Epithelial cell of proximal tubule (primary cell): ENCODE data around the gene ECE2. TPM values are rescaled to one million over a fixed set of nuclear protein-coding genes. Genes with fewer than 3 reads are reported as not detected.
A peak's percentile ranks its signal among the peaks of the same experiment; 100 is the strongest.

Experiments used
- DNase-seq: peaks from one replicate; pipeline ENCODE4 v3.0.0-alpha.2; 2011; ENCODE audit warnings: low read depth
- H3K4me3 ChIP-seq: 2 replicates; pipeline ENCODE4 v1.5.1; 2011; ENCODE audit warnings: low read depth, mild to moderate bottlenecking, low read length
- total RNA-seq: library from RNA; depleted of rRNA; stranded (reverse); fragments of >200 nt; gene quantifications from 2 replicates; pipeline ENCODE4 v1.2.3, GENCODE V29; 2015
- TF ChIP-seq, protein P1 (sequence below): conservative IDR thresholded peaks from 2 replicates; pipeline ENCODE4 v1.5.1; 2012; ENCODE audit warnings: low read depth, mild to moderate bottlenecking, low read length

The ECE2 gene
- total RNA-seq, 1 donor from 2014 or later, result not detected

DNA sequence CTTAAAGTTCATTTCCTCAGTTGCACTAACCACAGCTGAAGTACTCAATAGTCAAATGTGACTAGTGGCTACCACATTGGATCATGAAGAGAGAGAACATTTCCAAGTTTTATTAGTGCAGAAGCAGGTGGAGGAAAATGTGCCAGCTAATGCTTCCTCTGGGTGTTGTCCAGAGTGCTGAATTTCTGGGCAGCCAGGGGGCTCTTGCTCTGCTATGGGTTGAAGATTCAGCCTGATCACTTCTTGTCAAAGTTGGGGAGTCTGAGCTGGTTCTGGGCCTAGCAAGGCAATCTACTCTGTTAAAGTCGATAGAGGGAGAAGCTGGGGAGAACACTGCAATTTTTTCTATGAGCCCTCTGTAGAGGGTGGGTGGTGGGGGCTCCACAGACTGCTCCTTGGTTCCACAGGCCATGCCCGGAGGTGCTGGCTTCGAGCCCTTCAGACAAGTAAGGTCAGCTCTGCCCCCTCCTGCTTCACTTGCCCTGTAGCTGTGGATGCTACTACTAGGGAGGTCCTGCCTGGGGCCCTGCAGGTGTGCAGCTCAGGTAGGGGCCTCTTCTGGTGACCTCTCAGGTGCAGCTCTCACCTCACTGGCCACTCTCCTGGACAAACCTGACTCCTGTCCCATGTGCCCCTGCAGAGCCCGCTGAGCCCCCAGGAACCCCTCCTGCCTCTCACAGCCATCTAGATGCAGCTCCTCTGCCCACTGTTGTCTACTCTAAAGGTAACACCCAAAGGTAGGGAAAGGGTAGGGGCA lies 35.3 kb upstream of the ECE2 start:
- H3K4me3 ChIP-seq, result no peak overlapping the region
- DNase-seq, result no peak
- TF ChIP-seq, protein P1, sequence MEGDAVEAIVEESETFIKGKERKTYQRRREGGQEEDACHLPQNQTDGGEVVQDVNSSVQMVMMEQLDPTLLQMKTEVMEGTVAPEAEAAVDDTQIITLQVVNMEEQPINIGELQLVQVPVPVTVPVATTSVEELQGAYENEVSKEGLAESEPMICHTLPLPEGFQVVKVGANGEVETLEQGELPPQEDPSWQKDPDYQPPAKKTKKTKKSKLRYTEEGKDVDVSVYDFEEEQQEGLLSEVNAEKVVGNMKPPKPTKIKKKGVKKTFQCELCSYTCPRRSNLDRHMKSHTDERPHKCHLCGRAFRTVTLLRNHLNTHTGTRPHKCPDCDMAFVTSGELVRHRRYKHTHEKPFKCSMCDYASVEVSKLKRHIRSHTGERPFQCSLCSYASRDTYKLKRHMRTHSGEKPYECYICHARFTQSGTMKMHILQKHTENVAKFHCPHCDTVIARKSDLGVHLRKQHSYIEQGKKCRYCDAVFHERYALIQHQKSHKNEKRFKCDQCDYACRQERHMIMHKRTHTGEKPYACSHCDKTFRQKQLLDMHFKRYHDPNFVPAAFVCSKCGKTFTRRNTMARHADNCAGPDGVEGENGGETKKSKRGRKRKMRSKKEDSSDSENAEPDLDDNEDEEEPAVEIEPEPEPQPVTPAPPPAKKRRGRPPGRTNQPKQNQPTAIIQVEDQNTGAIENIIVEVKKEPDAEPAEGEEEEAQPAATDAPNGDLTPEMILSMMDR, result peak; percentile 5

DNA sequence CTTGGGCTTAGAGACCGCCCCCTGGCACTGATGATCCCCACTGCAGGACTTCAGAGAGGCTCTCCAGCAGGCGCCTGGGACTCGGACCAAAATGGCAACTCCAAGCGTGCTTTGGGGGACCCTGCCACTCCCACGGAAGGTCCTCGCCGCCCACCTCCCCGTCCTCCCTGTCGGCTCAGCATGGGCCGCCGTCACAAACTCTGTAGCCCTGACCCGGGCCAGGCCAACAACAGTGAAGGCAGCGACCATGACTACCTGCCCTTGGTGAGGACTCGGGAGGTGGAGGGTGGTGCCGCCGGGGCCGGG lies 34.7 kb upstream of the ECE2 start:
- TF ChIP-seq, protein P1, result no peak
- no peak overlapping the region for H3K4me3 ChIP-seq
- no peak for DNase-seq

DNA sequence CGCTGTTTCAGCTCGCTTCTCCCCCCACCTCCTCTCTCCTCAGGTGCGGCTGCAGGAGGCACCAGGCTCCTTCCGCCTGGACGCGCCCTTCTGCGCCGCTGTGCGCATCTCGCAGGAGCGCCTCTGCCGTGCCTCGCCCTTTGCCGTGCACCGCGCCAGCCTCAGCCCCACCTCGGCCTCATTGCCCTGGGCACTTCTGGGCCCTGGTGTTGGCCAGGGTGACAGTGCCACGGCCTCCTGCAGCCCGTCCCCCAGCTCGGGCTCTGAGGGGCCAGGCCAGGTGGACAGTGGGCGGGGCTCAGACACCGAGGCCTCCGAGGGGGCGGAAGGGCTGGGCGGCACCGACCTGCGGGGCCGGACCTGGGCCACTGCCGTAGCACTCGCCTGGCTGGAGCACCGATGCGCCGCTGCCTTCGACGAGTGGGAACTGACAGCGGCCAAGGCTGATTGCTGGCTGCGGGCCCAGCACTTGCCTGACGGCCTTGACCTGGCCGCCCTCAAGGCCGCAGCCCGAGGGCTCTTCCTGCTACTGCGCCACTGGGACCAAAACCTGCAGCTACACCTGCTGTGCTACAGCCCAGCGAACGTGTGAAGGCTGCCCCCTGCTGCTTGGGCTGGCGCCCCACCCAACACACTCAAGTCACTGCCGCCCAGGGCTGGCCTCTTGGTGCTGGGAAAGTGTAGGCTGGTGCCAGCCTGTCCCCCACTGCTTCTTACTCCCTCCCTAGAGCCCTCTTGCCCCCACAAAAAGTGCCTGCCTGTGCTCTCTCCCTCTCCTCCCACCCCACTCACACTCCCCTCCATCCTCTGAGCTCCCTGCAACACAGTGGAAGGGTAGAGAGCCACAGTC lies 34.1 kb upstream of the ECE2 start:
- no peak for DNase-seq
- TF ChIP-seq, protein P1, result peak; percentile 64
- no peak overlapping the region for H3K4me3 ChIP-seq

DNA sequence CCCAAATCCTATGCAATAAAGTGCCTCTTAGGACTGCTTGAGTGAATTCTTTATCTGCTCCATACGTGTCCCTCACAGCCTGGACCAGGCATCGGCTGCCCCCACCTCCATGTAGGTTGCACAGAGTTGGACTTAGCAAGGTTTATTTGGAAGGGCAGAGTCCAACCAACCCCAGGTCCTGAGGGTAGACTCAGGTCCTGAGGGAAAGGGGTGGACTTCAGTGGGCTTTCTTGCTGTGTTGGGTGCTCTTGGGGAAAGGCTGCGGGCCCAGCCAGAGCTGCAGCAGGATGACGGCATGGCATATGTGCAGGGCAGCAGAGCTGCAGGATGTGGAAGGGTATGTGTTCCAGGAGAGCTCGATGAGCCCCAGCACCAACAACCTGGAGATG lies 33.5 kb upstream of the ECE2 start:
- TF ChIP-seq, protein P1, result no peak
- no peak for DNase-seq

DNA sequence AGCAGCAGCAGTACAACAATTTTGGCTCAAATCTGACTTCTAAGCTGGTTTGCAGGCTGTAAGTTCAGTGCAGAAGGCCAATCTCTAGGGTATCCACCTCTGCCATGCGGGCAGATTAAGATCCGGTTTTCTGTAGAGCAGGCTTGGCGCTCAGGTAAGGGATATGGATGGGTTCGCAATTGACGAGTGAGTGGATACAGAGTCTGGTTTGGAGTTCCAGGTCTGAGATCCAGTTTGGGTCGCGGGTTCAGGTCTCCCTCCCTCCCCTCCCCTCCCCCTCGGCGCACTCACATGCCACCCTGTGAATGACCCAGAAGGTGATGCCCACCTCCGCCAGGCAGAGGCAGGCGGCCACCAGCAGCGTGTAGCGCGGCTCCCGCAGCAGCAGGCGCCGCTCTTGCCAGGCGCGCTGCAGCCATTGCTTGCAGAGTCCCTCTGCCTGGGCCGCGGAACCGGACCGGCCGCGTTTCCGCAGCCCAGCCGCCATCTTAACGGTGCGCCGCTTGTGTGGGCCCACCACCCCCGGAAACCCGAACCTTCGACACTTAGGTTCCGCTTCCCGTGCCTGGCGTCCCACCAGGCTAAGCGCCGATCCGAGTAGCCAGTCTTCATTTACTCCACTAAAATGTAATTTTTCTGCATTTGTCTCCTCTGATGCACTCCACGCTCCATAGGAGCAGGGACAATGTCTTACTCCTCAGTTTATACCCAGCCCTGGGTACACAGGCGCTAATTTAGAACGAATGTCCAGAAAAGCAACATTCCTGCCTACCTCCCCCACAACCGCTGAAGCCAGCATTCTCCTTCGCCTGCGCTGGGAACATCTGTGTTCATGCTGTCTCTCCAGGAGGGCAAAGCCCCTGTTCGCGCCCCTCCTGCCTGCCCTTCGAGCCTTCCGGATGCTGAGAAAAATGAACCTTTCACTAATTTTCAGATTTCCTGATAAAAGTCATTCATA lies 27.1 kb upstream of the ECE2 start, which contains the start of gene ALG3:
Gene ALG3, minus strand, starts transcription at position 509 of the 958 bp plus-strand sequence. Its CDS starts 22 bp downstream, at position 487.
- TF ChIP-seq, protein P1, result no peak
- peak; percentile 35 for DNase-seq
- peak within 1 kb of the TSS; percentile 88 for H3K4me3 ChIP-seq

More for the DNA sequence above, 33.5 kb upstream of the ECE2 start:
- H3K4me3 ChIP-seq, result no peak overlapping the region

DNA sequence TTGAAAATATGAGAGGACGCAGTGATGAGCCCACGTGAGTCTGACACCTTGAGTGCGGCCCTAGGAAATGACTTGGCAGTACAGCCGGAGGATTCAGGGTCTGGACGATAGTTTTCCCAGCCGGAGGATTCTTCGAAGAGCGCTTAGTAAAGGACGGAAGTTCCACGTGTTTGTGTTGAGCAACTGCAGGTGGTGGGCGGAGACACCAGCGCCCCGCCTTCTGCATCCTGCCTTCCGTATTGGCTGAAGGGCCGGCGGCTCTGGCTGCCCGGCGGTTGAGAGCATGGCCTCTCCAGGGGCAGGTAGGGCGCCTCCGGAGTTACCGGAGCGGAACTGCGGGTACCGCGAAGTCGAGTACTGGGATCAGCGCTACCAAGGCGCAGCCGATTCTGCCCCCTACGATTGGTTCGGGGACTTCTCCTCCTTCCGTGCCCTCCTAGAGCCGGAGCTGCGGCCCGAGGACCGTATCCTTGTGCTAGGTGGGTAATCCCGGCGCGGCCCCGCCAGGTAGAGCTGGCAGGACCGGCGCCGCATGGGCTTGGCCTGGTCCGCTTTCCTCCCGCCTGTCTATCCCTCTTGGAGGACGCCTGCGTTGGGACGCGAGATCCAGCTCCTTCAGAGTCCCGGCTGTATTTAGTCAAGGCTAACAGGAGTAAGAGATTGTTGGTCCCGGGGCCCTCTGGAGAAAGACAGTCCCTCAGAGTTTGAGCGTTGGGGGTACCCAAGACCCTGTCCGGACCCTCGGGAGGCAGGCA lies 26.2 kb upstream of the ECE2 start, which contains the start of gene EEF1AKMT4:
Gene EEF1AKMT4, plus strand, starts transcription at position 261 of the 755 bp plus-strand sequence. Its CDS starts 23 bp downstream, at position 284.
- DNase-seq, result peak; percentile 83
- TF ChIP-seq, protein P1, result no peak
- peak within 1 kb of the TSS; percentile 88 for H3K4me3 ChIP-seq
